GM23338 (cell line): Measurements from ENCODE around the gene SUSD3.

Source experiments
- CTCF ChIP-seq, 2 experiments: fragments of 200-600 bp in 1 of 2; sonication (generic) in 1 of 2; conservative IDR thresholded peaks; 2 replicates each; pipeline versions ENCODE4 v1.5.1 to v1.6.1; 2016 to 2017; ENCODE audit warnings: antibody characterized with exemption in 2 of 2, low read depth in 2 of 2, mild to moderate bottlenecking in 2 of 2, moderate library complexity in 1 of 2
- EZH2 ChIP-seq: fragments of 200-600 bp; sonication (generic); IDR thresholded peaks from one replicate; pipeline ENCODE4 v1.8.0; 2017; ENCODE audit warnings: antibody characterized with exemption, mild to moderate bottlenecking, low read depth; ENCODE audit not compliant: unreplicated experiment
- JUNB ChIP-seq: IDR thresholded peaks from one replicate; pipeline ENCODE4 v1.6.1; 2016; ENCODE audit warnings: antibody characterized with exemption; ENCODE audit not compliant: unreplicated experiment
- POLR2AphosphoS5 ChIP-seq: IDR thresholded peaks from 2 replicates; pipeline ENCODE4 v1.6.1; 2016; ENCODE audit warnings: antibody characterized with exemption, low read depth
- REST ChIP-seq: IDR thresholded peaks from one replicate; pipeline ENCODE4 v1.6.1; 2018; ENCODE audit warnings: antibody characterized with exemption; ENCODE audit not compliant: unreplicated experiment
- ZNF462 ChIP-seq: fragments of 250-450 bp; sonication (Bioruptor Pico); IDR thresholded peaks from 2 replicates; pipeline ENCODE4 v1.5.0; 2020; ENCODE audit warnings: mild to moderate bottlenecking, moderate library complexity

GRCh38 chr9:93020151-93020550 is 38.4 kb upstream of the SUSD3 start:
- TF ChIP-seq CTCF (conservative IDR thresholded peaks at IDR 0.05; ENCODE audit: low read depth in 2 of 2) (no peak), ZNF462 (CRISPR knock-in tag) (no peak), JUNB (no peak), EZH2 (no peak), REST (no peak), POLR2AphosphoS5 (no peak)
